ENCODE measurements around the gene SCFD1.
"Not testable (repeated sequence)": the region's sequence is repeated elsewhere in the genome, so short reads cannot be mapped to it uniquely, and the experiment has no call there.

Gene SCFD1

DNA sequence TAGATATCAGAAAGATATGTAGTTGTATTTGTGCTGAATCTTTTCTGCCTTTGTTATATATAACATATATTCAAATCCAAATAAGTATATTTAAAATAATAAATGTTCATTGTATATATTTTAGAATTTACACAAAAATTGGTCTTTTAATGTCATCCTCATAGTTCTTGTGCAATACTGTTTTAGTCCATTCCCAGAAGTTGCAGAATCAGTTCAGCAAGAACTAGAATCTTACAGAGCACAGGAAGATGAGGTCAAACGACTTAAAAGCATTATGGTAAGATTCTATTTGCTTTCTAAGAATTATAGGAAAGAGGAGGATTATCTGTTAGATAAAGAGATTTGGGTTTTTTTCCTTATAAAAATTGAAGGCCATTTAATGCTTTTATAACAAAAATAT lies 51.0 kb downstream of the SCFD1 start:
- DNase-seq (ENCODE audit: low read depth in 1 of 2, low spot score in 1 of 2), result no peak

DNA sequence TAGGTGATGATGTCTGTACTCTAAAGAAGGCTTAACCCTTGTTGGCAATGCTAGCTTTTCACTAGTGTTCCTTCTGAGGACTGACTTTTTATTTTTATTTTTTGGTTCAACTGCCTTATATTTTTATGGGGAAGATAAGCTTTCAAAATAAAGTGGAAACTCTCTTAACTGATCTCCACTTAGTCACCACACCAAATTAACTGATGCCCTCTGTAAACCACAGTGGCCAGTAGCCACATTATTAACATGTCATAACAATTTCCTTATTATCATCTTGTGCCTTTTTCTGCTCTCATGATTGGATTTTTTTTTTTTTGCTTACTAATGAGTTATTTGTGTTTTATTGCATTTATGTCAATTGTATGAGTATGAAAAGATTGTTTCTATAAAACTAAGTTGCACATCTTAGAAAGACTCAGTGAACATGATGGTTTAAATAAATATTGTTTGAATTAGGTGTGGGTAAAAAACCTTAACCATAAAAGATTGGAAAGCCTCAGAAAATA lies 56.9 kb downstream of the SCFD1 start:
- DNase-seq (ENCODE audit: low read depth in 1 of 2, low spot score in 1 of 2), result no peak

DNA sequence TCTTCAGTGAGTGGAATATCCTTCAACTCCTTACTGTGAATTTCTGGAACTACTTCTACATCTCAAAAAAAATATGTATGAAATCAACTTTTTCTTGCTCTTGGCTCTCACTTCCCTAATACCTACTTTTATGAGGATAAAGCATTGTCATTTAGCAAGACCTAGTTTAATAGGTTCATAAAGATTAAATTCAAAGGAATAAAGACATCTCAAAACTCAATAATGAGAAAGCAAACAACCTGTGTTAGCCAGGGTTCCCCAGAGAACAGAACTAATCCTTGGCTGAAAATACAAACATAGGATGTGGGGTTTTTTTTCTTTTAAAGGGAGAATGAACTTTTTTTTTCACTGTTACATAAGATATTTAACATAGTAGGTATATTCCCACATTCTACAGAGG lies 57.9 kb downstream of the SCFD1 start:
- no peak for DNase-seq (ENCODE audit: low read depth in 1 of 2, low spot score in 1 of 2)

DNA sequence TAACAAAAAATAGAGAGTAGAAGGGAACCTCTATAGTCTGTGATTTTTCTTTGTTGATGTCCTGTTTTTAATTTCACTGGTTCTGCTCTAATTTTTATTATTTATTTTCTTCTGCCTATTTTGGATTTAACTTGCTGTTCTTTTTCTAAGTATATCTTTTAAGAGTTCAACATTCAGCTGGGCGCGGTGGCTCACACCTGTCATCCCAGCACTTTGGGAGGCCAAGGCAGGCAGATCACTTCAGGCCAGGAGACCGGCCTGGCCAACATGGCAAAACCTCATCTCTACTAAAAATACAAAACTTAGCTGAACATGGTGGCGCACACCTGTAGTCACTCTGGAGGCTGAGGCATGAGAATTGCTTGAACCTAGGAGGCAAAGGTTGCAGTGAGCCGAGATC lies 58.7 kb downstream of the SCFD1 start:
- DNase-seq (ENCODE audit: low read depth in 1 of 2, low spot score in 1 of 2), result not testable (repeated sequence)

DNA sequence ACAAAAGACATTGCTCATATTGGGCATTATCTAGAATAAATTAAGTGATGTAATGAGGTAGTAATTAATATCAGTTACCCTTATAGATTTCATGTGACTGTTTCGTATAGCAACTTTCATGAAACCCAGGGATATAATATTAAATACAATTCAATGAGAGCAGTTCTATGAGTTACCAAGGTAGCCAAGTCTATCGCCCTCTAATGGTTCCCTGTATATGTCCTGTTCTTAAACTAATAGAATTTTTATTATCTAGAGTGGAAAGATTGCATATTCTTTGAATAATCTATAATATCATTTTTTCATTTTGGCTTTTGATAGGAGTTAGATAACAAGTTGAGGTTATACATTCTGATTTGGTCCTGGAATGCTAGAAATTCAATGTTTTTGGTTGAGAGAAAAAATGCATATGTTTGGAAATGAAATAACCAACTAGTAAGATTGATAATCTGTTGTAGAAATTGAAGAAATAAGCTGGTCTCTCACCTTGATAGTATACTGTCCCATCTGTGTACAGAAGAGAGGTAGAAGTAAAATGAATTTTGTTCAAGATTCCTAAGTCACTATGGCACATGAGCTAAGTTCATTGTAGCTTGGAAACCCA lies 59.7 kb downstream of the SCFD1 start:
- no peak for DNase-seq (ENCODE audit: low read depth in 1 of 2, low spot score in 1 of 2)

DNA sequence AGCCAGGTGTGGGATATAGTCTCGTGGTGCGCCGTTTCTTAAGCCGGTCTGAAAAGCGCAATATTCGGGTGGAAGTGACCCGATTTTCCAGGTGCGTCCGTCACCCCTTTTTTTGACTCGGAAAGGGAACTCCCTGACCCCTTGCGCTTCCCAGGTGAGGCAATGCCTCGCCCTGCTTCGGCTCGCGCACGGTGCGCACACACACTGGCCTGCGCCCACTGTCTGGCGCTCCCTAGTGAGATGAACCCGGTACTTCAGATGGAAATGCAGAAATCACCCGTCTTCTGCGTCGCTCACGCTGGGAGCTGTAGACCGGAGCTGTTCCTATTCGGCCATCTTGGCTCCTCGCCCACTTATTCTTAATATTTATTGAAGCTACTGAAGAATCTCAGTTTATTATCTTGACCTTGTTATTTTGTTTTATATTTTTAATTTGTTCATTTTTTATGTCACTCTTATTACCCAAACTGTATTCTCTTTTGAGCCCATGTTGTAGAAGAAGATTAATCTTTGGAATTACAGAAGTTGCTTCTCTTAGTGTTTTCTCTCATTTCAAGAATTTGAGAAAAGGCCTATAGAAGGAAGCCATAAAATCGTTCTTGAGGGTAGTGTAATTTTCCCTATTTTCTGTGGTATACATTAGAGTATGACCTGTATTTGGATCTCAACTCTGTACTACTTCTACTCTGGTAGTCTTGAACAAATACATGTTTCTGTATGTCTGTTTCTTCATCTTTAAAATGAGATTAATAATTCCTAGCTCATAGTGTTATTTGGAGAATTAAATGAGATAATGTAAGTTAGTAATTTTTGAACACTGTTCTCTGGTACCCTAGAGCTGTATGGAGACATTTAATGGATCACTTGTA lies 68.6 kb downstream of the SCFD1 start:
- not testable (repeated sequence) for DNase-seq (ENCODE audit: low read depth in 1 of 2, low spot score in 1 of 2)

DNA sequence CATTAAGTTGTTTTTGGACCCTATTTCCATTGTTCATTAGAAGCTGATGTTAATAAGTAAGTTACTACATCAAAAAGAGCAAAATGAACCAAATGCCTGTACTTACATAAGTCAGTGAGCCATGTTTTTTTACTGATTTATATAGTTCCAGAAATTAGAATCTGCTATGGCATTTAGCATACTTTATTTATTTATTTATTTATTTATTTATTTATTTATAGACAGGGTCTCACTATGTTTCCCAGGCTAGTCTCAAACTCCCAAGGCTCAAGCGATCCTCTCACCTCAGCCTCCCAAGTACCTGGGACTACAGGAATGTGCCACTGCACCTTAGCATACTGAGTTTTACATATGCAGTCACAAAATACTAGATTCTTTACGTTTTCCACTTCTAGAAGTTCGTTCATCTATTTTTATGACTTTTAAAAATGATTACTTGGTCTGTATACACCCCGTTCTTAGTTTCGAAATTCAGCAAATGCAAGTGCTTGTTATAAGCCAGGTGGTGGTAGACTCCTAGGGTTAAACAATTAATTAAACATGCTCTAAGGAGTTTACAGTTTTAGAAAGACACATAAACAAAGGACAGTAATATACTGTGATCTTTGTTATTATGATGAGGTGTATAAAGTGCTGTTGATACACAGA lies 69.8 kb downstream of the SCFD1 start:
- DNase-seq (ENCODE audit: low read depth in 1 of 2, low spot score in 1 of 2), result no peak

DNA sequence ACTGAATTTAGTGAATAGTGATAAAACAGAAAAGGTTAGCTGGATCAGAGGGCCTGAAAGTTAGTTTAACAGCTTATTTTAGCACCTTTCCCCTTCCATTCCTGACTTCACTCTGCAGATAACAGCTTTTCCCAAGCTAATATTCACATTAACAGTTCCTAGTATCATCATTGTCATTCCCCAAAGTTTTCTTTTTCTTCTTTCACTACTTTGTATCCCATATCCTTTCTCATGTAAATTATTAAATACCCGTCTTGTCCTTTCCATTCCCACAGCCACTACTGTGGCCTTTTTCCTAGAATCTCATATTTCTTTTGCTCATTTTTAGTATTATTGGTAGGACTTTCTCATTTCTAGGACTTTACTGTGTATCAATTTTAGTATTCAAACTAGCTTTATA lies 70.5 kb downstream of the SCFD1 start:
- DNase-seq (ENCODE audit: low read depth in 1 of 2, low spot score in 1 of 2), result no peak

DNA sequence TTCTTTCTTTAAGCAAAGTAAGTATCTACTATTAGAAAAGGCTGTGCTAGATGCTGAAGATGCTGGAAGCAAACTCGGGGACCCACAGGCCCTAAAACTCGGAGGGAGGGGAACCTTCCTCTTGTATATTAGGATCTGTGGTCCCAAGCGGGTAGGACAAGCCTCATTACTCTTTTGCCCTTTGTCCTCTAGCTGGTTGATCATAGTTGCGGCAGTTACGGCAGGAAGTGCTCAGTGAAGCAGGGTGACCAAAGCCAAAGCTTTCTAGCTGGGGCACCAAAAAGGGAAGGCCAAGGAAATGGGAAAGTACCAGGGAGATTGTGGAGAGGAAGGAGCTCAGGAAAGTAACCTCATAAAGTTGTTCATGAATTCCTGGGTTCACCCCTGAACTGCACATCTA lies 76.3 kb downstream of the SCFD1 start:
- DNase-seq (ENCODE audit: low read depth in 1 of 2, low spot score in 1 of 2), result no peak

DNA sequence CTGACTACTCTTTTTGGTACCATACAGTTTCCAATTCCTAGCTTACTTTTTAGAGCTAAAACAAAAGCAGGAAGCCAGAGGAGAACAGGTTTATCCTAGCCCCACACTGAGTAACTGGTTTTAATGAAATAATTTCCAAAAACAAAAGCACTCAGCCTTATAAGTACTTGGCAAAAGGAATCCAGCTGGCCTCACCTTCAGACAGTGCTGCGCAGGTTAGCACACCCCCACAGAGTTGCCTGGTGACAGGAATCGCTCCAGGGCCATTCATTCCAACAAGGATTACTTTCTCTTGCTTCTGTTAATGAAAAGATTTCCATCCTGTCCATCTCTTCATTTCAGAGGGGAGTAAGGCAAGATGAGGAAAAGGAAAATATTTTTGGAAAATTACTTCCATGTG lies 84.6 kb downstream of the SCFD1 start:
- no peak for DNase-seq (ENCODE audit: low read depth in 1 of 2, low spot score in 1 of 2)

DNA sequence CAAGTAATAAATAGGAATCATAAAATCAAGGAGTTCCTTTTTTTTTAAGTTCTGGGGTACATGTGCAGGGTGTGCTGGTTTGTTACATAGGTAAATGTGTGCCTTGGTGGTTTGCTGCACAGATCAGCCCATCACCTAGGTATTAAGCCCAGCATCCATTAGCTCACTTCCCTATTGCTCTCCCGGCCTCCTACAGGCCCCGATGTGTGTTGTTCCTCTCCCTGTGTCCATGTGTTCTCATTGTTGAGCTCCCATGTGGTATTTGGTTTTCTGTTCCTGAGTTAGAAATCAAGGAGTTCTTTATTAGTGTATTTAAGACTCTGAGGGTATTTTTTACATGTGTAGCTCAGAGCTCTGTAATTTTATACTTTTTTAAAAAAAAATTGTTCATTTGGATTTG lies 86.0 kb downstream of the SCFD1 start:
- DNase-seq (ENCODE audit: low read depth in 1 of 2, low spot score in 1 of 2), result no peak

DNA sequence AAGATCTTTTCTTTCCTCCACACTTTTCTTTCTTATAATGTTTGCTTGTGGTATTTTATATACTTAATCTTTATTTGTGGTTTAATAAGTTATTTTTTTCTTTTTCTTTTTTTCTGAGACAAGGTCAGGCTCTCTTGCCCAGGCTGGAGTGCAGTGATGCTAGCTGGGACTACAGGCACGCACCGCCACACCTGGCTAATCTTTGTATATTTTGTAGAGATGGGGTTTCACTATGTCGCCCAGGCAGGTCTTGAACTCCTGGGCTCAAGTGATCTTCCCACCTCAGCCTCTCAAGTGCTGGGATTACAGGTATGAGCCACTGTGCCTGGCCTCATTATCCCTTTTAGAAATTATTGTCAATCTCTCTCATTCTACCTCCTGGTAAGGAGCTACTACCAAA lies 87.1 kb downstream of the SCFD1 start:
- DNase-seq (ENCODE audit: low read depth in 1 of 2, low spot score in 1 of 2), result no peak

DNA sequence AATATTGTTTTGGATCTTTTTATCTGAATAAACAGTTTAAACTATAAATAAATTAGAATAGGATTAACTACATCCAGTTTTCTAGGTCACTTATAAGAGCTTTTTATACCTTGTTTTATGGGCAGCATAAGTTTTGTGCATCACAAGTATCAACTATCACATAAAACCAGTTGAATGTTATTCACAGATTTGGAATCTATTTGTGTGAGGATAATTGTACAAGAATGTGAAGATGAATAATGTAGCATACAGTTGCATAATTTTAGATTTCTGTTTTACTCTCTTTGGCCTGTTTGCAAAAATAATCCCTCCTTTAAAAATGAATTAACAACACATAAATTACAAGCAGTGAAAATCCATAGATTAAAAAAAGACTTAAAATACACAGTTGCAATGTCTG lies 88.8 kb downstream of the SCFD1 start:
- no peak for DNase-seq (ENCODE audit: low read depth in 1 of 2, low spot score in 1 of 2)

DNA sequence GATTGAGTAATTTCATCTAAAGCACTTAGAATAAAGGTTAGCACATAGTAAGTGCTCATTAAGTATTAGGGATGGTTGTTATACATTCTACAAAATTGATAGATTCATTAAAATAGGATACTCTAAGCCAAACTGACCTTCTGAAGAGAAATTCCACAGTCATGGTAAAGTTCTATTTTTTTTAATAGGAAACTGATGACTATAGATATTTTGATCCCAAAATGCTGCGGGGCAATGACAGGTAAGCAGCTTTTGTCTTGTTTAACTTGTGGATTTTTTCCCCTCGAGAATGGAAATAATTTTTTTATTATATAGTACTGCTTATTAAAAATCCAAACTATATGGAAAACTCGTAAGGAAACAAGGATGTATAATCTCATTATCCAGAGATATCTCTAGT lies 97.0 kb downstream of the SCFD1 start:
- DNase-seq (ENCODE audit: low read depth in 1 of 2, low spot score in 1 of 2), result no peak

DNA sequence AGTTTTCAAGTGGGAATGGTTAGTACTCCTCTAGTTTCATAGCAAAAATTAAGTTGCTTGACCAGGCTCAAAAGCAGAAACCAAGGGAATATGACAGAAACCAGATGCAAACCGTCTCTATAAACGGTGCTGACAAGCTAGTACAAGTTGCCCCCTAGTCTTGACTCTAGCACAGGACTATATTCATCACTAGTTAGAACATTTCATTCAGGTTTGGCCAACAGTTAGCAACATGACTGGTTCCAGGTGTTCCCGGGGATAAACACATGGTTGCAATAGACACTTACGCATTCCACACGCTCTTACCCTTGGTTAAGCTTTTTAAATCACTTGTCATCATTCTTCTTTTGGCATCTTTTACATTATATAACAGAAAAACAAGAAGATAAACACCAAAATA lies 103.6 kb downstream of the SCFD1 start:
- no peak for DNase-seq (ENCODE audit: low read depth in 1 of 2, low spot score in 1 of 2)

DNA sequence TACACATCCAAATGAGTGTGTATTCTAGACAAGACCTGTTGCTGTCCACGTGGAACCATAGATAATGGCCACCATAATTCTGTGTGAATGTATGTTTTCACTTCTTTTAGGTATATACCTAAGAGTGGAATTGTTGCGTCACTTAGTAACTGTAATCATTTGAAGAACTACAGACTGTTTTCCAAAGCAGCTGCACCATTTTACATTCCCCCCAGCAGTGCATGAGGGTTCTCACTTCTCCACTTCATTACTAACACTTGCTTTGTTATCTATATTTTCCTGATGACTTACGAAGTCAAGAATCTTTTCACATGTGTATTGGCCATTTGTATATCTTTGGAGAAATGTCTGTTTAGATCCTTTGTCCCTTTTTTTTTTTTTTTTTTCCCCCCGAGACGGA lies 106.4 kb downstream of the SCFD1 start:
- DNase-seq (ENCODE audit: low read depth in 1 of 2, low spot score in 1 of 2), result no peak

DNA sequence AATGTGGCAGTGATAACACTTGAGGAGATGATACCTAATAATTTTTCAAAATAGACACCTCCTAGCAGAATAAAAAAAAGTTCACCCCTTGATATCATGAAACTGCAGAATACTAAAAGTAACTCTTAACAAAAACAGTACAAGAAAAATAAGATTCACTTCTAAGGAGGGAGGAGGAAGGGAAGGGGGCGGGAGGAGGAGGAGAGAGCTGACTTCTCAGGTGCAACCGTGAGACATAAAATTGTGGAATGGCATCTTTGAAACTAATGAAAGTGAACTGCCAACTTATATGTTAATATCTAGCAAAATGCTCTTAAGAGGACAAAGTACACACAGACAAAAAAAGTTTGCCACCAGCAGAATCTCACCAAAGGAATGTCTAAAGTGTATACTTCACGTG lies 115.8 kb downstream of the SCFD1 start:
- no peak for DNase-seq (ENCODE audit: low read depth in 1 of 2, low spot score in 1 of 2)

DNA sequence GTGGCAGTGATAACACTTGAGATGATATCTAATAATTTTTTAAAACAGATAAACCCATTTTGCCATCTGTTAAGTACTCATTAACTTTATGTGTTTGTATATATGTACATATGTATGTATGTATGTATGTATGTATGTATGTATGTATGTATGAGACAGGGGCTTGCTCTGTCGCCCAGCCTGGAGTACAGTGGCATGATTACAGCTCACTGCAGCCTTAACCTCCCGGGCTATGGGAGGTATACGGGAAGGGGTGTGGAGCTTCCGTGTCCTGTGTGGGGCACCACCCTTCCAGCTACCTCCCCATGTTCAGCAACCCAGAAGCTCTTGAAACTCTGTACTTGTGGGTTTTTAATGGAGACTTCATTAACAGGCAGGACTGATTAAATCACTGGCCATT lies 116.9 kb downstream of the SCFD1 start:
- no peak for DNase-seq (ENCODE audit: low read depth in 1 of 2, low spot score in 1 of 2)

DNA sequence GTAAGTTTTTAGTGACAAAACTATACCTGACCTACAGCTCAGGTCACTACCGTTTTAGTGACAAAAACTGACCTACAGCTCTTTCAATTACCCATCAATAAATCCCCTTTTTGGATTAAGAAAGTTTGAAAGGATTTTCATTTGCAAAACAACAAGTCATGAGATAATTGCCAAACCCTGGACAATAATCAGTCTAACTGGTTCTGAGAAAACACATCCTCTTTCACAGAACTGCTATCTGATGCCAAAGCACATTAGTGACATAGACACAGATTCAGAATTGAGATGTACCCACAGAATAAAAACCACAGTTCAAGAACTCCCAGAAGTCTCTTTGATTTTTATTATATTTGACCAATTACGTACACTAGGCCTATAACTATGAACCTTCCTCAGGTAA lies 126.2 kb downstream of the SCFD1 start:
- DNase-seq (ENCODE audit: low read depth in 1 of 2, low spot score in 1 of 2), result no peak

DNA sequence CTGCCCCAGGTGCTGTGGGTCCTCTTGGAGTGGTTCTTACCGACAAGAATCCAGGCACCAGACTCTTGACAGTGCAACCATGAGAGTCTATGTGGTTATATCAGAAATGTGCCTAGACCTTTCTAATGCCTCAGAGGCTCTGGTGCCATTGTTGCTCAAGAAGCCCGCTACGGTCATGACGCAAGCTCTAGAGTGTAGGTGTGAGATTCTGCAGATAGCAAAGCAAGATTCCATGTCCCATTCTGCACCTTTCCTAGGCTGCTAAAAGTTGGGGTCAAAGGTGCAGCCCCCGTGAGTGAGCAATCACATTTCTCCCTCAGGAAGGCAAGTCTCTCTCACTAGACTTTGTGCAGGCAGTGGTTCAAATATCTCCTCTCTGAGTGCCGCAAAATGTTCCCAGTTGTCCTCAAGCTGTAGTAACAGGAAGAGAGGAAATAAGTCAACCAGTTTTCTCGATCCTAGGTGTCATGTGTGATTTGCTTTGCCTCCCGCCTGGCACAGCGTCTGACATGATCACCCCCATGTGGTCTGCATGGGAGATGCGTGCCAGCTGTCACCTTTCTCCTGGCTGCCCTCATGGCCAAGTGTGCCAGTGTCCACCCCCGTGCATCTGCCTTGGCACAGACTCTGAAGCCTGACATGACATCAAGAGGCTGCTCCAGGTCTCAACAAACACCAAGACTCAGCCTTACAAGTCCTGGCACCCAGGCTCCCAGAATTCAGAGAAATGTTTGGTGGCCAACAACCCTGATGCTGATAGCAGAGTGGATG lies 129.7 kb downstream of the SCFD1 start:
- DNase-seq (ENCODE audit: low read depth in 1 of 2, low spot score in 1 of 2), result no peak

DNA sequence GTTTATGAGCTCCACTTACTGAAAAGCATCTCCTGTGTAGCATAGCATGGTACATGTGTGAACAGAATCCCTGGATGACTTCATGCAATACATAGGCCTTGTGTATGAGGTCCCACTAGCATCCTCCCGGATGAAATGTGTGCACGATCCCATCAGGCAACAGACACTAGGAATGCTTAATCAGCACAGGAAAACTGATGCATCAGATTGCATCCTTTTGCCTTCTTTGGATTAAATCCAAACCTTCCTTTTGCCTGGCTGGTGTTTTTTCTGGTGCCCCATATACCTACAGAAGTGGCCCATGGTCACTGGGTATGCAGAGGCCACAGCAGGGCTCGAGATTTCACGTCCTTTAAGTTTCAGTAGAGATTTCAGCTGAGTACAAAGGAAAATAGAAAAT lies 131.3 kb downstream of the SCFD1 start:
- no peak for DNase-seq (ENCODE audit: low read depth in 1 of 2, low spot score in 1 of 2)

DNA sequence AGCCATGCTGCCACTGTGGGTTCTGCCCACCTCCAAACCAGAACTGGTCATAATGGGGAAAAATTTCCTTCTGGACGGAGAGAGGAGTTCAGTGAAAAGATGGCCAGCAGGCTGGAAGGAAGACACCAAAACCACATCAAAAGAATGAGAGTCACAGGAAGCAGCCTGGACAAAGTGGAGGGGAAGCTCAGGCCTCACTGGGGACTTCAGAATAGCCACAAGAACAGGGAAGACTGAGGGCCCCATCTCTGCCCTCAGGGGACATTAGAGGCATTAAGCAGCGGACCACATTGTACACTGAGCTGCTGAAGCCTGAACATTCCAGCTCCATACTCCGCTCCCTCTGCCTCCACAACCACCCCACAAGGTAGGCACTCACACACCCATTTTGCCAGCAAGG lies 132.7 kb downstream of the SCFD1 start:
- DNase-seq (ENCODE audit: low read depth in 1 of 2, low spot score in 1 of 2), result no peak

Data from activated T-helper 1 cell treated with anti-CD3 and anti-CD28 coated beads, Interleukin-2, amount 50 U/mL, for 16 hours (primary cell).